Gastrocnemius medialis (tissue), 4 donors: Measurements from ENCODE around the gene PNMT.

Experiments
- POLR2A ChIP-seq, 2 donors: fragments of 450-650 bp; IDR thresholded peaks; one replicate each; pipeline ENCODE4 v1.6.1; 2017; ENCODE audit warnings: antibody characterized with exemption in 2 of 2, mild to moderate bottlenecking in 2 of 2, moderate library complexity in 2 of 2
- TF ChIP-seq, protein P1 (sequence below), 5 experiments: fragments of 450-650 bp in 3 of 5; fragments of 200-600 bp in 2 of 5; sonication (generic) in 2 of 5; IDR thresholded peaks in 4 of 5; conservative IDR thresholded peaks in 1 of 5; 1 replicate in 4 of 5; 2 replicates in 1 of 5; pipeline ENCODE4 v1.5.1; 2016 to 2019; ENCODE audit warnings: antibody characterized with exemption in 5 of 5, mild to moderate bottlenecking in 3 of 5, moderate library complexity in 3 of 5

DNA sequence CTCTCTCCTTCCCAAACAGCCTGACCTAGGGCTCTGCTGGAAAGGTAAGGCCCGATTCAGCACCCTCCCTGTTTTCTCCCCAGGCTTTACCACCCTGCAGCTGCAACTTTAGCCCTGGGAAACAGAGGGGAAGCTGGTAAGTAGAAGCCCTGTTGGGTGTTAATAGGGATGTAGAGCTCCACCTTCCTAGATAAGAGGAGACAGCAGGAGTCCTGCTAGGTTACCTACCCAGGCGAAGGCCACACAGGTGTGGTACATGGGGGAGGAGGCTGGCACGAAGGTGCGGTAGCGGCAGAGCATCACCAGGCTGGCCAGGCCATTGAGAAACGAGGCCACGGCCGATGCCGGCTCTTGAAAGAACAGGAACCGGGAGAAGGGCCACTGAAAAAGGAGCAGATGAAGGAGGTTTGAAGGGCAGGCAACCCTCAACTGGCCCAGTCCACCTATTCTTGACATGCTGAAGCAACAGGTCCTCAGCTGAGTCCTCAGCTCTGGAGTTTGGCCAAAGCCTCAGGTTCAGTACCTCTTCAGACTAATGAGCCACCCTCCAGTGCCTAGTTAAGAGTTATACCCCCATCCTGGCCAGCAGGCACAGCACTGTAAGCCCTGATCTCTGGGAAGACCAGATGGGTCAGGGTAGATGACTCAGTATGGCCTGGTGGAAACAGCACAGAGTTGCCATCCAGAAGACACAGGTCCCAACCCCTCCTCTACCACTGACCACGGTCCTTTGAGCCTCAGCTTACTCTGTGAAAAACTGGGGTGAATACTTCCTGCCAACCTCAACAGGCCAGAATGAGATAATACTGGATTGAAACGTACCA lies 16.3 kb downstream of the PNMT start:
- TF ChIP-seq, protein P1, sequence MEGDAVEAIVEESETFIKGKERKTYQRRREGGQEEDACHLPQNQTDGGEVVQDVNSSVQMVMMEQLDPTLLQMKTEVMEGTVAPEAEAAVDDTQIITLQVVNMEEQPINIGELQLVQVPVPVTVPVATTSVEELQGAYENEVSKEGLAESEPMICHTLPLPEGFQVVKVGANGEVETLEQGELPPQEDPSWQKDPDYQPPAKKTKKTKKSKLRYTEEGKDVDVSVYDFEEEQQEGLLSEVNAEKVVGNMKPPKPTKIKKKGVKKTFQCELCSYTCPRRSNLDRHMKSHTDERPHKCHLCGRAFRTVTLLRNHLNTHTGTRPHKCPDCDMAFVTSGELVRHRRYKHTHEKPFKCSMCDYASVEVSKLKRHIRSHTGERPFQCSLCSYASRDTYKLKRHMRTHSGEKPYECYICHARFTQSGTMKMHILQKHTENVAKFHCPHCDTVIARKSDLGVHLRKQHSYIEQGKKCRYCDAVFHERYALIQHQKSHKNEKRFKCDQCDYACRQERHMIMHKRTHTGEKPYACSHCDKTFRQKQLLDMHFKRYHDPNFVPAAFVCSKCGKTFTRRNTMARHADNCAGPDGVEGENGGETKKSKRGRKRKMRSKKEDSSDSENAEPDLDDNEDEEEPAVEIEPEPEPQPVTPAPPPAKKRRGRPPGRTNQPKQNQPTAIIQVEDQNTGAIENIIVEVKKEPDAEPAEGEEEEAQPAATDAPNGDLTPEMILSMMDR (IDR thresholded peaks at IDR 0.05 in 4 of 5, conservative IDR thresholded peaks at IDR 0.05 in 1 of 5), result no peak
- TF ChIP-seq POLR2A (IDR thresholded peaks at IDR 0.05), result no peak
